ENCODE measurements around the gene SUGCT. TPM values are rescaled to one million over a fixed set of nuclear protein-coding genes. Genes with fewer than 3 reads are reported as not detected.
"Not testable (repeated sequence)": the region's sequence is repeated elsewhere in the genome, so short reads cannot be mapped to it uniquely, and the experiment has no call there.

Gene SUGCT
- total and polyA plus RNA-seq, 2 experiments from 2014 or later: 21.4 to 57.8 TPM

DNA sequence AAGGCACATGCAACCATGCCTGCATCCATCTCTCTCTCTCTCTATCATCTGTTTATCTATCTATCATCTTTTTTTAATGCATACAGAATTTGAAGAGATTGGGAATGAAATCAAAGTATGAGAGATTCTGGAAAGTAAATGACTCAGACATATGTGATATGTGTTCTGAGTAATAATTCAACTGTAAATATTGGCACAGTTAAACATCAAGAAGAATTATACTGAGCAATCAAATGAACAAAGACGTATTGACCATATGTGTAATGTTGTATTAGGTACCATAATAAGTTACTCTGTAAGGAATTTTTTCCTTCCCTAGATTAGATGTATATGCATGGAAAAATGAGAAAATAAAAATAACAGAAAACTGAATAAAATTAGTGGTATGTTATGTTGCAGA, 108.3 kb downstream of the SUGCT start:
- H3K9me3 ChIP-seq (ENCODE audit: low read depth): no peaks in the 10 kb centered on the region
- no peak for DNase-seq (ENCODE audit: low read depth in 1 of 2, low spot score in 1 of 2)
- no peak overlapping the region for H3K27ac ChIP-seq
- no peak overlapping the region for H3K4me3 ChIP-seq
- peaks cover 10% of the 10 kb centered on the region for H3K4me1 ChIP-seq (ENCODE audit: low read depth)
- TF ChIP-seq CTCF (IDR thresholded peaks at IDR 0.05; ENCODE audit: low read depth, low read length): no peak
- no peaks in the 10 kb centered on the region for H3K36me3 ChIP-seq
- H3K27me3 ChIP-seq: no peaks in the 10 kb centered on the region

DNA sequence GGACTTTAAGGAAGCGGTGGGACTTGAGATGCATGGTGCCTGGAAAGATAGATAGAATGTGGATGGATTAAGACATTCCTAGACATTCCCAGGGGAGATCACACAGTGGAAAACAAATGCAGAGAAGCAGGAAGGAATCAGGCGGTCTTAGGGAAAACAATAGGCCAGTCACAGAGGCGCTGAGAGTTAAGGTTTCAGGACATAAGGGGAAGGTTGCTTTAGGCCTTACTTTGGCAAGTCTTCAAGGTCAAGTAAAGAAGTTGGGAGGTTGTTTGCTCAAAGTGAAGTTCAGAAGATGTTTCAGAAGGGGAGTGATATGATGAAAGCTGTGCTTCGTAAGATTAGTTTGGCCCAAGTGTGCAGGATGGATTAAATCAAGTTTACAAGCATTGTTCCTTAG, 109.4 kb downstream of the SUGCT start:
- peak in 1 of 2 donors; percentile 31 for DNase-seq (ENCODE audit: low read depth in 1 of 2, low spot score in 1 of 2)
- H3K4me1 ChIP-seq (ENCODE audit: low read depth): peaks cover 10% of the 10 kb centered on the region
- no peak for TF ChIP-seq CTCF (IDR thresholded peaks at IDR 0.05; ENCODE audit: low read depth, low read length)
- no peak overlapping the region for H3K4me3 ChIP-seq
- no peaks in the 10 kb centered on the region for H3K36me3 ChIP-seq
- H3K27ac ChIP-seq: no peak overlapping the region
- no peaks in the 10 kb centered on the region for H3K9me3 ChIP-seq (ENCODE audit: low read depth)
- H3K27me3 ChIP-seq: no peaks in the 10 kb centered on the region

DNA sequence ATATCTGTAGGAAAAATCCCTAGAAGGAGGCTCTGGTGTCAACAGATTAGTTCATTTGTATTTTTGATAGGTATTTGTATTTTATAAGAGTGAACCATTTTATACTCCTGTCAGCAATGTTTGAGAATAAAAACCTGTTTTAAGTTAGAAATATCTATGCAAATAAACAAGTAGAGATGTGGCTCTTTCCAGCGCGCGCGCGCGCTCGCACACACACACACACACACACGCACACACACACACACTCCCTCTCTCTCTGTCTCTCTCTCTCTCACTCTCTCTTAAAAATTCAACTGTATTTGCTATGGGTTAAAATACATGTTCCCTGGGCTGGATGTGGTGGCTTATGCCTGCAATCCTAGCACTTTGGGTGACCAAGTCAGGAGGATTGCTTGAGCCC, 113.9 kb downstream of the SUGCT start:
- Histone ChIP-seq H3K36me3 (no peaks in the 10 kb centered on the region), H3K4me3 (no peak overlapping the region), H3K27ac (no peak overlapping the region), H3K9me3 (ENCODE audit: low read depth) (no peaks in the 10 kb centered on the region), H3K27me3 (no peaks in the 10 kb centered on the region), H3K4me1 (ENCODE audit: low read depth) (peaks cover 5% of the 10 kb centered on the region)
- DNase-seq (ENCODE audit: low read depth in 1 of 2, low spot score in 1 of 2): no peak
- no peak for TF ChIP-seq CTCF (IDR thresholded peaks at IDR 0.05; ENCODE audit: low read depth, low read length)

DNA sequence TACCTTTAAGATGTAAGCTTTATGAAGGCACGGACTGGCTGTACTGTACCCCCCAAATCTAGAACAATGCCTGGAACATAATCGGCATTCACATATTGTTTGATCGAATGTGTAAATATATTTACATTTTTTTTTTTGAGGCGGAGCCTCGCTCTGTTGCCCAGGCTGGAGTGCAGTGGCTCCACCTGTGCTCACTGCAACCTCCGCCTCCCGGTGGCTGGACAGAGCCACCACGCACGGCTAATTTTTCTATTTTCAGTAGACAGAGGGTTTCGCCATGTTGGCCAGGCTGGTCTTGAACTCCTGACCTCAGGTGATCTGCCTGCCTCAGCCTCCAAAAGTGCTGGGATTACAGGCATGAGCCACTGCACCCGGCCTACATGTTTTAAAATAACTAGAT, 118.6 kb downstream of the SUGCT start:
- not testable (repeated sequence) for H3K36me3 ChIP-seq; H3K4me1 ChIP-seq (ENCODE audit: low read depth); H3K4me3 ChIP-seq; H3K27ac ChIP-seq; H3K9me3 ChIP-seq (ENCODE audit: low read depth); DNase-seq (ENCODE audit: low read depth in 1 of 2, low spot score in 1 of 2); H3K27me3 ChIP-seq

- Histone ChIP-seq H3K4me1 (ENCODE audit: low read depth) (peaks cover 11% of the 10 kb centered on the region), H3K27ac (no peak overlapping the region), H3K9me3 (ENCODE audit: low read depth) (no peaks in the 10 kb centered on the region), H3K4me3 (no peak overlapping the region), H3K36me3 (no peaks in the 10 kb centered on the region), H3K27me3 (no peaks in the 10 kb centered on the region)
- no peak for TF ChIP-seq CTCF (IDR thresholded peaks at IDR 0.05; ENCODE audit: low read depth, low read length)
- no peak for DNase-seq (ENCODE audit: low read depth in 1 of 2, low spot score in 1 of 2)
These were observed 129.1 kb downstream of the SUGCT start for GRCh38 chr7:40263752-40264390.

DNA sequence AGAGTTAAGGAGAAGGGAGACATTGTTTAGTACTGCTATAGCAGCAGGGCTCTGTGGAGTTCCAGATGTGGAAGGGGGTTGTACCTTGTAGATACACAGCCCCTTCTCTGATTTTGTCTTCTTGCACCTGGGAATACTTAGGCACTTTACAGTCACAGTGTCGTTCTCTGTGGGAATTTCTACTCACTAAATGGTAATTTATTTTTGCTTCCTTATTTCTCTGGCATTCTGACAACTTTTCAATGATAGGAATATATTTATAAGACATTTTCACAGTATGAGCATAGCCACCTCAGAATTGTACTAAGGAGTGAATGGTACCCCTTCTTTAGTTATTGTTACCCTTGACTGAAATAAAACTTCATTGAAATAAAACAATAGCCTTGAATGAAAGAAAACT, 132.8 kb downstream of the SUGCT start:
- H3K4me1 ChIP-seq (ENCODE audit: low read depth): peaks cover 11% of the 10 kb centered on the region
- no peak overlapping the region for H3K4me3 ChIP-seq
- no peak for TF ChIP-seq CTCF (IDR thresholded peaks at IDR 0.05; ENCODE audit: low read depth, low read length)
- H3K27ac ChIP-seq: no peak overlapping the region
- DNase-seq (ENCODE audit: low read depth in 1 of 2, low spot score in 1 of 2): no peak
- H3K36me3 ChIP-seq: no peaks in the 10 kb centered on the region
- no peaks in the 10 kb centered on the region for H3K9me3 ChIP-seq (ENCODE audit: low read depth)
- H3K27me3 ChIP-seq: no peaks in the 10 kb centered on the region

DNA sequence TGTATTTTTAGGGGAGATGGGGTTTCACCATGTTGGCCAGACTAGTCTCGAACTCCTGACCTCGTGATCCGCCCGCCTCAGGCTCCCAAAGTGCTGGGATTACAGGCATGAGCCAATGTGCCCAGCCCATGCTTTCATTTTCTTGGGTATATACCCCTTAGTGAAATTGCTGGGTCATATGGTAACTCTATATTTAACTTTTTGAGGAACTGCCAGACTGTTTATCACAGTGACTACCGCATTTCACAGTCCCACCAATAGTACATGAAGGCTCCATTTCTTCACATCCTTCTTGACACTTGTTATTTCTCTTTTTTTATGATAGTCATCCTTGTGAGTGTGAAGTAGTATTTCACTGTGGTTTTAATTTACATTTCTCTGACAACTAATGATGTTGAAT, 134.0 kb downstream of the SUGCT start:
- not testable (repeated sequence) for H3K4me3 ChIP-seq; DNase-seq (ENCODE audit: low read depth in 1 of 2, low spot score in 1 of 2); H3K9me3 ChIP-seq (ENCODE audit: low read depth); H3K27me3 ChIP-seq; H3K27ac ChIP-seq; H3K36me3 ChIP-seq
- H3K4me1 ChIP-seq (ENCODE audit: low read depth): peaks cover 10% of the 10 kb centered on the region

Data from cardiac muscle cell (in vitro differentiated cells and primary cell).